ENCODE results near the gene TMEM174. TPM values are rescaled to one million over a fixed set of nuclear protein-coding genes. Genes with fewer than 3 reads are reported as not detected.

The TMEM174 gene
- total and polyA plus RNA-seq, 2 of the 4 experiments (the other 2 are of a cell fraction) = not detected

DNA sequence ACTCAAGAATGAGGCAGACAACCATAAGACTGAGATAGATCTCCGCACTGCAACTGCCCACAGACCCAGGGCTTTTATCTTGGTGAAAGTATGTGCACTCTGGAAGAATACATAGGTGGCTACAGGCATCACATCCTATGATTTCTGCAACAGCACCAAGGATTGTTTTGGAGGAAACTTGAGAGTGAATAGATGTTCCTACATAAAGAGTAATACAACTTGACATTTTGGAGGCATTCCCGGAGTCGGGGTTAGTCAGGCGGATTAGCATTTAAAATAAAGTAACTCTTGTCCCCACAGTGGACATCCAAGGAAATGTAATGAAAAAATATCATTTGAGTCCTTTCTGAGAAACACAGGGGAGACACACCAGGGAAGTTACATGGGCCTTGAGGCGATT is 26.7 kb downstream of the TMEM174 start (continued):
- TF ChIP-seq BHLHE40 (IDR thresholded peaks at IDR 0.05; ENCODE audit: low read depth, low read length) = no peak
- TF ChIP-seq FOS (IDR thresholded peaks at IDR 0.05; ENCODE audit: low read depth, low read length) = no peak
- TF ChIP-seq MXI1 (IDR thresholded peaks at IDR 0.05; ENCODE audit: borderline replicate concordance, low read depth, low read length) = no peak

DNA sequence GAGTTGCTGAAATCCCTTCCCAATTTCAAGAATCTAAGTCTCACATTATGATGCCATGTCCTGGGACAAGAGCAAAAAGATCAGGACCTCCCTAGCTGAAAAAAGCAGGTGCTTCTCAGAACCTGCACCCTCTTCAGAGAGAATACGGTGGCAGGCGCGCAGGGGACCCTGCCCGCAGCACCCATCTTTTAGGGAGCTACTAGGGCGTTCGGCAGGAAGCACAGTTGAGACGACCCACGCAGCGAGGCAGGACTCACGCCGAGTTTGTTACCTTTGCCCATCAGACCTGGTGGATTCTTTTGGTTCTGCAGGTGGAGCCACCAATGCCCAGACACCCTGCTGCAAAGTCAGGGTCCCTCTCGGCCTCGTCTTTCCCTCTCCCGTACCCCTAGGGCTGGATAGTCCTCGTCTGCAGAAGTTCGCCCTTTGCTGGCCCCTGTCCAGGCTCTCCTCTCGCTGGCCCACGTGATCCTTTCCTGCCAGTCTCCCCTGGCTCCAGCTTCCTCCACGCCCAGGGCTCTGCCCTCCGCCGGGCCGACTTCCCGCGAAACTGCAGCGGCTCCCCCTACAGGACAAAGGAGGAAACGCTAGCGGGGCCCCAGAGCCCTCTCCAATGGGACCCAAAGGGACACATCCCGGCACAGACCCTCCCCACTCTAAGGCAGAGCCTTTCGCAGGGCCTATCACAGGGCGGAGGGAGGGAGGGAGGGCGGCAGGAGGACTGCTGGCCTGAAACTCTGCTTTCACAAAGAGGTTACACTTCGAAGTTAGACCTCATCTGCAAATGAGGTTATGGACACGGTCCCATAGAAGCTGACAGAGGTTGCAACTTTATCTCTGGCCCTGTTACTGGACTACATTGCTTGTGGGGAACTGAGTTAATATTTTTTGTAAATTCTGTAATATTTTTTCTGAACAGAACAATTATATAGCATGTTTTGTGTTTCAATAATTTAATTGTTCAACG is 28.8 kb downstream of the TMEM174 start:
- Histone ChIP-seq H3K18ac (ENCODE audit: low read depth, low read length) (no peak overlapping the region), H3K4me3 (ENCODE audit: insufficient read depth, low read depth, low read length) (no peak overlapping the region), H3K4ac (ENCODE audit: low read depth, low read length) (0 out of 2 replicates have a peak overlapping the region, but pooled peaks have one; percentile 36), H3K23ac (ENCODE audit: low read depth, low read length) (no peak overlapping the region), H2BK5ac (ENCODE audit: low read depth, low read length, poor library complexity, severe bottlenecking) (no peak overlapping the region), H2AK9ac (replicated peaks; ENCODE audit: low read depth, low read length, poor library complexity) (peak overlapping the region; percentile 68), H3K36me3 (ENCODE audit: control insufficient read depth, insufficient read depth, low read length) (no peaks in the 10 kb centered on the region), H4K20me1 (ENCODE audit: insufficient read depth, low read length) (no peaks in the 10 kb centered on the region), H3K56ac (ENCODE audit: extremely low read depth, insufficient read depth, low read length) (no peak overlapping the region), H4K91ac (ENCODE audit: insufficient read depth, low read depth, low read length) (no peak overlapping the region), H3K4me2 (ENCODE audit: low read depth, low read length) (peak overlapping the region; percentile 60), H4K5ac (ENCODE audit: low read depth, low read length) (no peak overlapping the region), H3K9me3 (ENCODE audit: control insufficient read depth, insufficient read depth, low read length) (peaks cover 6% of the 10 kb centered on the region), H3K27ac (ENCODE audit: insufficient read depth, low read length) (no peak overlapping the region), H2BK15ac (ENCODE audit: low read depth, low read length) (no peak overlapping the region), H2BK20ac (ENCODE audit: low read depth, low read length) (no peak overlapping the region), H4K8ac (ENCODE audit: low read depth in 2 of 2, low read length in 2 of 2) (peak overlapping the region in 1 of 2 experiments; percentile 17; a peak in 1 of 4 replicates), H3K9ac (ENCODE audit: low read depth, low read length) (no peak overlapping the region), H3K14ac (replicated peaks; ENCODE audit: low read depth, low read length) (peak overlapping the region; percentile 57; the same call in 1 of the 2 replicates), H3K4me1 (ENCODE audit: control insufficient read depth, insufficient read depth, low read length) (no peaks in the 10 kb centered on the region), H2AK5ac (ENCODE audit: low read depth, low read length) (no peak overlapping the region), H2AFZ (replicated peaks; ENCODE audit: low read length, poor library complexity) (peak overlapping the region; percentile 80), H2BK120ac (ENCODE audit: low read depth, low read length) (peak overlapping the region; percentile 74), H3K27me3 (ENCODE audit: control insufficient read depth, insufficient read depth, low read length) (peaks cover 11% of the 10 kb centered on the region), H3K9me1 (ENCODE audit: insufficient read depth, low read length) (no peaks in the 10 kb centered on the region), H3K79me1 (ENCODE audit: low read depth in 1 of 2, low read length in 2 of 2) (no peaks in the 10 kb centered on the region)
- WGBS, 2 experiments (ENCODE audit: extremely low coverage in 2 of 2, insufficient read length in 1 of 2) = 57% methylated on average over 16 of the region's 34 CpGs; no CpG with 5 or more reads in 1 of the 2 experiments
- POLR2A ChIA-PET (ENCODE audit: unreplicated experiment) = no interaction called here
- CTCF ChIA-PET = interaction anchor here (0.5 to 1.5 kb wide), 11 partner anchors 11 to 249 kb away, joined by 3 to 8 read pairs (median 3); no protein-coding TSS in a partner anchor
- dilution Hi-C loops (cut with HindIII; ENCODE audit: low sequenced_read_pairs, unreplicated experiment) (no loop called here), intact Hi-C loops (cut with micrococcal nuclease) (loop anchor here (1.0 to 5.0 kb wide), 3 partner anchors 65 to 246 kb away; partner anchors contain the start of gene FCHO2), in situ Hi-C loops (cut with MboI; ENCODE audit: low sequenced_read_pairs) (no loop called here)
- ATAC-seq (ENCODE audit: low read depth) = peak; percentile 99
- DNase-seq = peak; percentile 47
- no TSS peak for BruUV-seq (replicated peaks)
- TF ChIP-seq RFX5 (IDR thresholded peaks at IDR 0.05; ENCODE audit: low read depth, low read length) = no peak
- TF ChIP-seq RAD21 (IDR thresholded peaks at IDR 0.05; ENCODE audit: low read length) = peak; percentile 69
- TF ChIP-seq MAFK (IDR thresholded peaks at IDR 0.05; ENCODE audit: low read depth, low read length) = no peak
- peak; percentile 88 for TF ChIP-seq USF2 (IDR thresholded peaks at IDR 0.05; ENCODE audit: low read depth, low read length)
- TF ChIP-seq CHD1 (IDR thresholded peaks at IDR 0.05; ENCODE audit: low read depth, low read length) = no peak
- TF ChIP-seq RCOR1 (IDR thresholded peaks at IDR 0.05; ENCODE audit: insufficient replicate concordance, low read length) = no peak
- no peak for TF ChIP-seq CEBPB (IDR thresholded peaks at IDR 0.05; ENCODE audit: low read depth, low read length)
- TF ChIP-seq BHLHE40 (IDR thresholded peaks at IDR 0.05; ENCODE audit: low read depth, low read length) = no peak
- TF ChIP-seq SMC3 (IDR thresholded peaks at IDR 0.05; ENCODE audit: low read depth, low read length) = peak; percentile 60
- TF ChIP-seq FOS (IDR thresholded peaks at IDR 0.05; ENCODE audit: low read depth, low read length) = no peak
- peak; percentile 78 for TF ChIP-seq CTCF (conservative IDR thresholded peaks at IDR 0.05; ENCODE audit: low read depth, low read length)

All from IMR-90 (cell line).